Pons (tissue), 1 donor: ENCODE data around the gene UCN3.
"Not testable (repeated sequence)": the region's sequence is repeated elsewhere in the genome, so short reads cannot be mapped to it uniquely, and the experiment has no call there.

Experiments
- DNase-seq: peaks from one replicate; pipeline ENCODE4 v3.0.0-alpha.2; 2016; ENCODE audit warnings: low spot score

The UCN3 gene

GRCh38 chr10:5410787-5411186 lies 46.0 kb downstream of the UCN3 start:
- not testable (repeated sequence) for DNase-seq

- DNase-seq, result no peak
Measured at GRCh38 chr10:5411941-5412276, 47.1 kb downstream of the UCN3 start.

GRCh38 chr10:5412277-5412941 lies 47.6 kb downstream of the UCN3 start, which contains the start of gene NET1:
NET1 (plus strand) TSS chr10:5412557; CDS start chr10:5412693, 136 bp downstream.
- DNase-seq, result peak; percentile 89

GRCh38 chr10:5413012-5413938 lies 48.5 kb downstream of the UCN3 start:
- peak; percentile 46 for DNase-seq

GRCh38 chr10:5416981-5417380 lies 52.2 kb downstream of the UCN3 start:
- DNase-seq, result no peak

- no peak for DNase-seq
Measured at GRCh38 chr10:5418584-5418983, 53.8 kb downstream of the UCN3 start.

- no peak for DNase-seq
Measured at GRCh38 chr10:5419466-5420094, 54.8 kb downstream of the UCN3 start.

- DNase-seq, result no peak
Measured at GRCh38 chr10:5423771-5424170, 59.0 kb downstream of the UCN3 start.
